HUES6 (cell line): ENCODE measurements around the gene JCAD.
"Not testable (repeated sequence)": the region's sequence is repeated elsewhere in the genome, so short reads cannot be mapped to it uniquely, and the experiment has no call there.

Experiments
- H3K27ac ChIP-seq: 2 replicates; pipeline ENCODE4 v1.7.0; 2013; ENCODE audit warnings: low read depth, mild to moderate bottlenecking, low read length, inconsistent platforms
- H3K27me3 ChIP-seq: 2 replicates; pipeline ENCODE4 v1.6.1; 2013; ENCODE audit warnings: low read length; ENCODE audit not compliant: control insufficient read depth, insufficient read depth
- H3K36me3 ChIP-seq: 2 replicates; pipeline ENCODE4 v1.6.1; 2013; ENCODE audit warnings: low read length; ENCODE audit not compliant: control insufficient read depth, insufficient read depth
- H3K4me1 ChIP-seq: 2 replicates; pipeline ENCODE4 v1.6.1; 2013; ENCODE audit warnings: low read length; ENCODE audit not compliant: control insufficient read depth, insufficient read depth
- H3K4me3 ChIP-seq: 2 replicates; pipeline ENCODE4 v1.5.1; 2013; ENCODE audit warnings: low read depth, low read length
- H3K9ac ChIP-seq: one replicate; pipeline ENCODE4 v1.6.1; 2013; ENCODE audit warnings: mild to moderate bottlenecking, low read length
- H3K9me3 ChIP-seq: 2 replicates; pipeline ENCODE4 v1.6.1; 2013; ENCODE audit warnings: low read depth, low read length; ENCODE audit not compliant: control insufficient read depth, insufficient read depth

The JCAD gene, protein sequence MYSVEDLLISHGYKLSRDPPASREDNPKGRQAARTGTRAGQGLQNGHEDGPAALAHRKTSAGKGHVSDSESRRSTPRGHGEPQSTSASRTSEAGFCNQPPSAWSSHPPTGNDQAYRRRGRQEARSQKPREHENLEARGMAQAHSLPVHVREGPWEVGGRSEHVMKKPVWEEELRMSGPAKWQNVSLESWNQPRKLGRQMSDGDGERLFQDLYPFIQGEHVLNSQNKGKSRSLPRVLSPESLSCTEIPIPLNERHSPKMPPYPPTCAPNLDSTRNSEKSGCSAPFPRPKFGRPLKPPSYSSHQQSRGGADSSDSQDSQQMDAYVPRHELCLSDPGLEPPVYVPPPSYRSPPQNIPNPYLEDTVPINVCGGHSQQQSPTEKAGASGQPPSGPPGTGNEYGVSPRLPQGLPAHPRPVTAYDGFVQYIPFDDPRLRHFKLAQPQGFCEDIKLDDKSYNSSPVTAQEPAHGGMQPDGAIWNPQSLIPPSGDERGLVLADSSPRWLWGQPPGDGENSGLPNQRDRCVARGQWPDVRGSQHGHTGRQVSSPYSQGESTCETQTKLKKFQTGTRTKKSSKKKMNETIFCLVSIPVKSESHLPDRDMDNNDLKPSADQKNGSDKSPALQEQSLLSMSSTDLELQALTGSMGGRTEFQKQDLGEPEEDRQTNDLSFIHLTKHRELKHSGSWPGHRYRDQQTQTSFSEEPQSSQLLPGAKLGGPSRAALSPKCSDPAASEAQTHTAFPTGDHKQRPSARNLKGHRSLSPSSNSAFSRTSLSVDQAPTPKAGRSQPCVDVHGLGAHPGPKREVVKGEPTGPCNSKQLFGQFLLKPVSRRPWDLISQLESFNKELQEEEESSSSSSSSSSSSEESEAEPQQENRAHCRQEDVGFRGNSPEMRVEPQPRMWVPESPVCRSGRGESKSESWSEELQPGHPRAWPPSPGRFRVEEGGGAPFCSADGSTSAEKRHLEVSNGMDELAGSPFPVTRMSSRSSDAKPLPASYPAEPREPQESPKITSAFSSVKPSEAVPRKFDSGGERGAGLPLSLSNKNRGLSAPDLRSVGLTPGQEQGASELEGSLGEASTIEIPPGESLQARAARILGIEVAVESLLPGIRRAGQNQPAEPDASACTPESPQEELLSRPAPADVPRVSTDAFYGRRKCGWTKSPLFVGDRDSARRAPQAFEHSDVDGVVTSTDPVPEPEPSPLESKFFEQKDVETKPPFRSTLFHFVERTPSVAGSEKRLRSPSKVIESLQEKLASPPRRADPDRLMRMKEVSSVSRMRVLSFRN (N-terminal part only)

DNA sequence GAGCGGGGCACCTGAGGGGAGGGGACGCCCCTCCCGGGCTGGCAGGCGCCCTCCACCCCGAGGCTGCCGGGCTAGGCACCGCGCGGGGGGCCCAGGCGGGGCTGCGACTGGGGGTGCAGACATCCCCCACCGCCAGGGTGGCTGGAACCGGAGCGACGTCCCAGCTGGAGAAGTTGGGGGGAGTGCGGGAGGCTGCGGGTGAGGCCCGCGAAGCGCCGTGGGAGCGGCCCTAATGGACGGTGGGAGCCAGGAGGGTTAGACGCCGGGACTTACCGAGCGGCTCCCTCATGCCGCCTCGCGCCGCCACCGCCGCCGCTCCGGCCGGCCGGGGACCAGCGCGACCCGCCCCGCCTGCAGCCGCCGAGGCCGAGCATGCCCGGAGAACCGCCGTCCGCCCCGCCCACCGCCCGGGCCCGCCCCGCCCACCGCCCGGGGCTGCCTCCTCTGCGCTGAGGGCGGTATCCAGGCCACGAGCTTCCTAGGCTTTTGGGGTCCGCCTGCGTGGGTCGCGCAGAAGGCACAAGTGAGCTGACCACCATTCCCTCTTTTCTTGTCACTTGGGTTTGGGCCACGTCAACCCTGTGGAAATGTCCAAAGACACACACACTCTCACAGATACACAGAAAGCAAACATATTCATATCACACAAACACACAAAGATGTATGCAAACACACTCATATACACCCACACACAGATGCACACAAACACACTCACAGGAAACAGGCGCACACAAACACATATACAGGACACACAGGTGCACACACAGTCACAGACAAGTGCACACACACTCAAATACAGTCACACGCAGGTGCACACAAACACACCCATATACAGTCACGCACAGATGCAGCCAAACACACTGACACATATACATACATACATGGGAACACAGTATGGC lies at the start of gene JCAD:
TSS of gene JCAD (minus strand) at position 378 of the 899 bp plus-strand sequence. CDS start 11,774 bp downstream, outside the sequence.
- H3K4me3 ChIP-seq = peak within 1 kb of the TSS; percentile 73
- peak within 1 kb of the TSS; percentile 86 for H3K9ac ChIP-seq
- peaks cover 40% of the 10 kb centered on the region for H3K27me3 ChIP-seq
- no peaks in the 10 kb centered on the region for H3K36me3 ChIP-seq
- peaks cover 34% of the 10 kb centered on the region for H3K4me1 ChIP-seq
- no peaks in the 10 kb centered on the region for H3K9me3 ChIP-seq
- H3K27ac ChIP-seq = no peak within 1 kb of the TSS; the same call in 1 of the 2 replicates

DNA sequence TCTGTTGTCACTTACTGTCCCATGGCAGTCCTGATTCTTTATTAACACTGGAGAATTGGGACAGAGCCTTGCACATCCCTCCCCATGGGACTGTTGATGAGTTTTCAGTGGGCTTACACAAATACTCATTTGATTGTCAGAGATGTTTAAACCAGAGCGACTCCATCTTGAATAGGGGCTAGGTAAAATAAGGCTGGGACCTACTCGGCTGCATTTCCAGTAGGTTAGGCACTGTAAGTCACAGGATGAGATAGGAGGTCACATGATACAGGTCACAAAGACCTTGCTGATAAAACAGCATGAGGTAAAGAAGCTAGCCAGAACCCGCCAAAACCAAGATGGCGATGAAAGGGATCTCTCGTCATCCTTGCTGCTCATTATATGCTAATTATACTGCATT lies 47.6 kb upstream of the JCAD start:
- Histone ChIP-seq H3K4me1 (no peaks in the 10 kb centered on the region), H3K27me3 (no peaks in the 10 kb centered on the region), H3K9ac (no peak overlapping the region), H3K9me3 (no peaks in the 10 kb centered on the region), H3K36me3 (no peaks in the 10 kb centered on the region), H3K27ac (no peak overlapping the region), H3K4me3 (no peak overlapping the region)

DNA sequence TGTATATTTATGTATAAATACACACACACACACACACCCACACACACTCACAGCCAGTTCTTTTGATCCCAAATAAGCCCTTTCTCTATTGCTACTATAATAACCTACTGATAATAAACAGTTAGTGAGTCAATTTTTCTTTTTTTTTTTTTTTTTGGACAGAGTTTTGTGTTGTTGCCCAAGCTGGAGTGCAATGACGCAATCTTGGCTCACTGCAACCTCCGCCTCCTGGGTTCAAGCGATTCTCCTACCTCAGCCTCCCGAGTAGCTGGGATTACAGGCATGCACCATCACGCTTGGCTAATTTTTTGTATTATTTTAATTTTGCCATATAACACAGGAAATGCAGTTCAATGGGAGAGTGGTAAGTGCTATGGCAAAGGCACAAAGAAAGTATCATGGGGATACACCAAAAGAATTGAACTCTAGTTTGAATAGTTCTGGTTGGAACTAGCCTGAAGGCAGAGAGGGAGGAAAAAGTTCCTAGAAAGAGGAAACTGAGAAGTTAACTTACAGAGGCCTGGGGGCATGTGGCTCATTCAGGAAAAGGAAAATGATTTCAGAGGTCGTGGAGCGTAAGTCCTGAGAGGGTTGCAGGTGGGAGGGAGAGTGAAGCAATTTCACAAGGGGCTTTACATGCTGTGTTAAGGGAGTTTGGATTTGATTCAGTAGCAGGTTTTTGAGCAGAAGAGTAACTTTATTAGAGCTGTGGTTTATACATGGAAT lies 44.4 kb upstream of the JCAD start:
- H3K4me1 ChIP-seq = no peaks in the 10 kb centered on the region
- H3K27ac ChIP-seq = no peak overlapping the region

DNA sequence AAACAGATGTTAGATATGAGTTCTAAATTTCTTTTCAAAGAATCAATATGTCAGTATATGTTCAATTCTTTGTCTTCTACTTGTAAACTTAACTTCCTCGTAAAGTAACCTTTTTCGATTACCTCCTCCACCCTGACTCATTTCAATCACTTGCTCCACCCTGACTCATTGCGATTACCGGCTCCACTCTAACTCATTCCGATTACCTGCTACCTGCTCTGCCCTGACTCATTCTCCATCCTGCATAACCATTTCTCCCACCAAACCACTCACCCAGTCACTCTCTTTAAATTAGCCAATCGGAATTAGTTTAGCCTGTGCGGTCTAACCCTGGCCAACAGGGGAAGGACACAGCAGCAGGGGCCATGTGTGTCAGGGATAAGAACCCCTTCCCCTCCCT lies 40.3 kb upstream of the JCAD start:
- H3K9me3 ChIP-seq, H3K27me3 ChIP-seq, H3K4me1 ChIP-seq, H3K27ac ChIP-seq, H3K4me3 ChIP-seq, H3K9ac ChIP-seq, H3K36me3 ChIP-seq: not testable (repeated sequence)

More for the DNA sequence above, 44.4 kb upstream of the JCAD start:
- H3K4me3 ChIP-seq = no peak overlapping the region
- H3K27me3 ChIP-seq = no peaks in the 10 kb centered on the region
- H3K9ac ChIP-seq = no peak overlapping the region
- no peaks in the 10 kb centered on the region for H3K9me3 ChIP-seq
- H3K36me3 ChIP-seq = no peaks in the 10 kb centered on the region

DNA sequence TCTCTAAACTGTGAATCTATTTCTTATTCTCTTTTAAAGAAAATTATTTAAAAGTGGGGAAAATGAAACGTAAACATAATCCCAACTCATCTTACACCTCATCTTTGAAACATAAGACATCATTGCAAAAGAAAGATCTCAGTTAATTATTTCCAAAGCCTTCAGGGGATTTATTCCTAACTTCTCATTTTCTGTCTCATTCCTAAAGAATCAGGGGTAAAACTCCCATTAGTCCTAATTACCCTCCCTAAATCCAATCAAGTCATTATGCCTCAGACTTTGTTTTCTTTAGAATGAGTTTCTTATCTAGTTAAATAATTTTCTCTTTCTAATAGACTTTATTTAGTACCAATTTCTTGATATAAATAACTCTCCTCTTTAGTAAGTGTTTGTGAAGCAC lies 39.7 kb upstream of the JCAD start:
- no peaks in the 10 kb centered on the region for H3K4me1 ChIP-seq
- H3K27me3 ChIP-seq = no peaks in the 10 kb centered on the region
- no peak overlapping the region for H3K4me3 ChIP-seq
- H3K27ac ChIP-seq = no peak overlapping the region
- H3K36me3 ChIP-seq = no peaks in the 10 kb centered on the region
- no peaks in the 10 kb centered on the region for H3K9me3 ChIP-seq
- no peak overlapping the region for H3K9ac ChIP-seq

DNA sequence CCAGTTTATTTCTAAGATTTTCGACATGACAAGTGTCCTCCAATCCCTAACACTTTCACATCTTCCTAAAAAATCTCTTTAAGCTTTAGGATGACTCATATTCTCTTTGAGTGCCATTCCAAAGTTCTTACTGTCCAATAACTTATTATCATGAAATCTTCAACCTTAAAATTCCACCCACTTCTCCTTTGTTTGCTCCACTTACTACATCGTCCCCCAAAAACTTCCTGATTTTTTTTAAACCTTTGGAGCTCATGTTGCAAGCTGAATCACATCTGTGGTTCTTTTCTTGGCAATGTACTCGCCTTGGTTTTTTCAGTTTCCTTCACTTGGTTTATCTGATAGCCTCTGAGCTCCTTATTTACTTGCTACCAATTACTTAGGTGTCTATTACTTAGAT lies 39.2 kb upstream of the JCAD start:
- Histone ChIP-seq H3K4me3 (no peak overlapping the region), H3K9me3 (no peaks in the 10 kb centered on the region), H3K9ac (no peak overlapping the region), H3K4me1 (no peaks in the 10 kb centered on the region), H3K27ac (no peak overlapping the region), H3K27me3 (no peaks in the 10 kb centered on the region), H3K36me3 (no peaks in the 10 kb centered on the region)

DNA sequence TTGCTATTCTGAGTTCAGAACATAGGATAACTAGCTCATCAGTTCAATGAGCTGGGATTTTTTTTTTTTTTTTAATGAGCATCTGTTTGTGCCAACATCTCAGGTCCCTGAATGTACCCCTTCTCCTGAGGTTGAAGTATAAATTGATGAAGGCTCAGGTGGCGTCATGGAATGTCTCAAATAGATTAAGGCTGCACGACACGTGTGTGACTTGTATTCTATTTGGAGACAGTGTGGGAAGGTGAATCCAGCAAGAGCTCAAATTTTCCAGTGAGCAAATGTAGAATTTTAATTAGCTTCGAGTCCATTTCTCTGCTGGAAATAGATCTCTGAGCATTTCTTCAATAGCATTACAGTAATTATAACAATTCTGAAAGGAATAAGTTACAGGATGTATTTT lies 37.2 kb upstream of the JCAD start:
- Histone ChIP-seq H3K9ac (no peak overlapping the region), H3K36me3 (no peaks in the 10 kb centered on the region), H3K4me3 (no peak overlapping the region), H3K4me1 (no peaks in the 10 kb centered on the region; the same call in 1 of the 2 replicates), H3K27me3 (no peaks in the 10 kb centered on the region), H3K9me3 (no peaks in the 10 kb centered on the region), H3K27ac (no peak overlapping the region)

DNA sequence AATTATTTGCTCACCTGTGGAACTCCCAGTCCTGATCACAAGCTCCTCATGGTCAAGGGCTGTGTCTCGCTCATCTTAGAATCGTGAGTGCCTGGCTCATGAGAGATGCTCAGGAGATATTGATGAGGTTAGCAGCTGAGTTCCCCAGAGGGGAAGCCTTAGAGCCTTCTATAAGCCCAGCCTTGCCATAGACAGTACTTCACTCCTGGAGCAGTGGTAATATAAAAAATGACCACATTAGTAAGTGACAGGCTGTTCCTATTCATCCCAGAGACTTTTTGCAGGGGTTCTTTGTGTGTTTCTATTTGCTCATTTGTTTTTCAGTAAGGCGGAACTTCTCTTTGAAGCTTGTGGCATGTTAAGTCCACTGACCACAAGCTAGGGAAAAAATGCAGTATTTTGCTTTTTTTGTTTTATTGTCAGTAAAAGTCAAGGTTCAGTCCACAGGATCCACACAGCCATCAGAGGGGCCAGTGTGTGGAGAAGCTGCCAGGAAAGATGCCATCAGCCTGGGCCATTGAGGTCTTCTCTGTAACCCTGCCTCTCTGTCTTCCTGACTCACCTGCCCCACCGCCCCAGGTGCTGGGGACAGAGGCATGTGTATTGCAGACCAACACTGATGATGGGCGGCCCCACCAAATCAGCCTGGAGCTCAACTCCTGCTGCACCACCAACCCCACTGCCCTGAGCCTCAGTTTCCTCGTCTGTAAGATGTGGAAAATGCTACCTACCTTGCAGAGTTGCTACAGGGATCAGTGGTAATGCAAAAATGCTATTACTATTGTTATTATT lies 36.4 kb upstream of the JCAD start:
- H3K9ac ChIP-seq = no peak overlapping the region
- H3K27me3 ChIP-seq = no peaks in the 10 kb centered on the region
- no peaks in the 10 kb centered on the region for H3K36me3 ChIP-seq
- no peaks in the 10 kb centered on the region for H3K9me3 ChIP-seq
- H3K4me1 ChIP-seq = no peaks in the 10 kb centered on the region; the same call in 1 of the 2 replicates
- H3K4me3 ChIP-seq = no peak overlapping the region
- H3K27ac ChIP-seq = no peak overlapping the region

DNA sequence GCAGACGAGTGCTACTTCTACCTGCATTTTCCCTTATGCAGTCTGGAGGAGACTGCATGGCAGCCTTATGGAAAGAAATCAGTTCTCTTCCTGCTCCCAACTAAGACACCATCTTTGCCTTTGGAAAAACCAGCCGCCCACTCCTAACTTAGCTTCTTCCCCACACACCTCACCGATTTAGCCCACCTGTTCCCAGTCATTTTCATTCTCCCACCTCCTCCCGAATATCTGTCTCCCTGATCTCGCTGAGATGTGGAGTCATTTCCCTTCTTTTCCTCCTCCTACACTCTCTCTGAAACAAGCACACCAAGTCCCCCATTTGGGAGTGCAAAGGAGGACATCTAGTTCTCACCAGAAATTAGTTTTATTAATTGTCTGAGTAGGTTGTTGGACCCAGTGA lies 35.2 kb upstream of the JCAD start:
- Histone ChIP-seq H3K9me3 (no peaks in the 10 kb centered on the region), H3K27me3 (no peaks in the 10 kb centered on the region), H3K4me1 (no peaks in the 10 kb centered on the region; the same call in 1 of the 2 replicates)

More for the DNA sequence above, 35.2 kb upstream of the JCAD start:
- H3K4me3 ChIP-seq = no peak overlapping the region
- no peak overlapping the region for H3K27ac ChIP-seq
- no peak overlapping the region for H3K9ac ChIP-seq
- no peaks in the 10 kb centered on the region for H3K36me3 ChIP-seq
